Lung microvascular endothelial cell (primary cell): ENCODE measurements around the gene CSE1L. TPM values are rescaled to one million over a fixed set of nuclear protein-coding genes. Genes with fewer than 3 reads are reported as not detected.
"Not testable (repeated sequence)": the region's sequence is repeated elsewhere in the genome, so short reads cannot be mapped to it uniquely, and the experiment has no call there.

Experiments
- DNase-seq, 2 donors: peaks; one replicate each; pipeline versions ENCODE4 v3.0.0 to v3.0.0-alpha.2; 2010; ENCODE audit warnings: low read depth in 2 of 2
- total RNA-seq: library from RNA; depleted of rRNA; stranded (reverse); fragments of >200 nt; gene quantifications from 2 replicates; pipeline ENCODE4 v1.2.1, GENCODE V29; 2014

CSE1L gene
- total RNA-seq, 1 donor from 2014 or later, result 52.6 TPM

GRCh38 chr20:49123982-49124381, 77.9 kb downstream of the CSE1L start:
- no peak for DNase-seq

- peak; percentile 79 to 80 for DNase-seq
Measured at GRCh38 chr20:49132995-49133478, 86.9 kb downstream of the CSE1L start.

GRCh38 chr20:49133571-49133970, 87.5 kb downstream of the CSE1L start:
- DNase-seq, result no peak

GRCh38 chr20:49134797-49135196, 88.7 kb downstream of the CSE1L start:
- not testable (repeated sequence) for DNase-seq

GRCh38 chr20:49136817-49137571, 90.9 kb downstream of the CSE1L start:
- no peak for DNase-seq

- DNase-seq, result no peak
Measured at GRCh38 chr20:49138431-49138830, 92.3 kb downstream of the CSE1L start.

GRCh38 chr20:49140411-49140810, 94.3 kb downstream of the CSE1L start:
- DNase-seq, result no peak

GRCh38 chr20:49140834-49141233, 94.7 kb downstream of the CSE1L start:
- no peak for DNase-seq

Other genes starting within 250 kb of the CSE1L start
- 33.1 and 42.9 TPM in 2 replicates for gene PREX1, start 218.3 kb upstream of the CSE1L start, total RNA-seq
- 36.0 and 51.6 TPM in 2 replicates for gene ARFGEF2, start 124.6 kb upstream of the CSE1L start, total RNA-seq
- gene STAU1, start 142.0 kb downstream of the CSE1L start, total RNA-seq, result 34.9 and 39.0 TPM in 2 replicates
- 13.9 and 20.8 TPM in 2 replicates for gene DDX27, start 173.1 kb downstream of the CSE1L start, total RNA-seq
- 20.9 and 23.0 TPM in 2 replicates for gene ZNFX1, start 231.7 kb downstream of the CSE1L start, total RNA-seq